ENCODE results near the gene CYBC1.

The CYBC1 gene

GRCh38 chr17:82410014-82410716 lies 40.4 kb downstream of the CYBC1 start:
- TF ChIP-seq FOXP2 (optimal IDR thresholded peaks at IDR 0.05; ENCODE audit: borderline replicate concordance, extremely low read depth, extremely low read length, insufficient read depth) = no peak
- TF ChIP-seq SIN3A (IDR thresholded peaks at IDR 0.05; ENCODE audit: borderline replicate concordance, insufficient read depth, low read length) = no peak
- TF ChIP-seq POLR2AphosphoS5 (IDR thresholded peaks at IDR 0.05; ENCODE audit: low read depth, low read length) = no peak
- no peak for TF ChIP-seq TAF1 (IDR thresholded peaks at IDR 0.05; ENCODE audit: borderline replicate concordance, insufficient read depth, low read length)
- TF ChIP-seq REST (IDR thresholded peaks at IDR 0.05; ENCODE audit: insufficient read depth in 1 of 2, low read depth in 2 of 2, low read length in 2 of 2) = no peak

GRCh38 chr17:82408938-82409318 lies 41.6 kb downstream of the CYBC1 start:
- no peak for TF ChIP-seq REST (IDR thresholded peaks at IDR 0.05; ENCODE audit: insufficient read depth in 1 of 2, low read depth in 2 of 2, low read length in 2 of 2)
- no peak for TF ChIP-seq TAF1 (IDR thresholded peaks at IDR 0.05; ENCODE audit: borderline replicate concordance, insufficient read depth, low read length)
- TF ChIP-seq POLR2AphosphoS5 (IDR thresholded peaks at IDR 0.05; ENCODE audit: low read depth, low read length) = no peak
- TF ChIP-seq FOXP2 (optimal IDR thresholded peaks at IDR 0.05; ENCODE audit: borderline replicate concordance, extremely low read depth, extremely low read length, insufficient read depth) = no peak
- no peak for TF ChIP-seq SIN3A (IDR thresholded peaks at IDR 0.05; ENCODE audit: borderline replicate concordance, insufficient read depth, low read length)

GRCh38 chr17:82408288-82408937 lies 42.1 kb downstream of the CYBC1 start:
- TF ChIP-seq TAF1 (IDR thresholded peaks at IDR 0.05; ENCODE audit: borderline replicate concordance, insufficient read depth, low read length) (no peak), REST (IDR thresholded peaks at IDR 0.05; ENCODE audit: insufficient read depth in 1 of 2, low read depth in 2 of 2, low read length in 2 of 2) (no peak), FOXP2 (optimal IDR thresholded peaks at IDR 0.05; ENCODE audit: borderline replicate concordance, extremely low read depth, extremely low read length, insufficient read depth) (no peak), POLR2AphosphoS5 (IDR thresholded peaks at IDR 0.05; ENCODE audit: low read depth, low read length) (no peak), SIN3A (IDR thresholded peaks at IDR 0.05; ENCODE audit: borderline replicate concordance, insufficient read depth, low read length) (no peak)

- no peak for TF ChIP-seq TAF1 (IDR thresholded peaks at IDR 0.05; ENCODE audit: borderline replicate concordance, insufficient read depth, low read length)
- no peak for TF ChIP-seq SIN3A (IDR thresholded peaks at IDR 0.05; ENCODE audit: borderline replicate concordance, insufficient read depth, low read length)
- no peak for TF ChIP-seq FOXP2 (optimal IDR thresholded peaks at IDR 0.05; ENCODE audit: borderline replicate concordance, extremely low read depth, extremely low read length, insufficient read depth)
- TF ChIP-seq POLR2AphosphoS5 (IDR thresholded peaks at IDR 0.05; ENCODE audit: low read depth, low read length) = no peak
- no peak for TF ChIP-seq REST (IDR thresholded peaks at IDR 0.05; ENCODE audit: insufficient read depth in 1 of 2, low read depth in 2 of 2, low read length in 2 of 2)
These were observed 43.3 kb downstream of the CYBC1 start for GRCh38 chr17:82407255-82407654.

Data from PFSK-1 (cell line).